ENCODE data around the gene RBM15. TPM values are rescaled to one million over a fixed set of nuclear protein-coding genes. Genes with fewer than 3 reads are reported as not detected.

The RBM15 gene
- total and polyA plus RNA-seq, 2 donors (not counting 1 experiment from before 2014, with no cell fraction given) = 23.7 to 97.7 TPM

DNA sequence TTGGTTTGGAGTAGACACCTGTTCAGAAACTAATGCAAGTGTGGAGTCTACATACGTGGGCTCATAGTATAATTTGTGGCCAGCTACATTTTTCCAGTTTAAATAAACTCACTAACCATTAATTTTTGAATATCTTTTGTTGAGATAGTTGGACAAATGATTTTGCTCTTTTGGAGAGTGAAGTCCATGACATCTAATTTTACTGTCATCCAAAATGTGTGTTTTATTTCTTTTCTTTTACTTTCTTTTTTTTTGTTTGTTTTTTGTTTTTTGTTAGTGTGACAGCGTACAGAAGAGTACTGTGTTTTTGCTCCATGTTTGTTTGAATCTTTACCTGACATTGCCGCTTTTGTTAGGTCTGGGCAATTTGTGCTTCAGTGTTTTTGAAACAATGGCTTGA lies 5.0 kb downstream of the RBM15 start:
- no peak overlapping the region for H2AFZ ChIP-seq (ENCODE audit: insufficient read depth, low read depth, low read length, poor library complexity, severe bottlenecking)
- H3K27ac Mint-ChIP-seq = no peak overlapping the region
- peaks cover 45 to 62% of the 10 kb centered on the region in 2 donors for H3K4me1 ChIP-seq (ENCODE audit: control insufficient read depth in 2 of 2, insufficient read depth in 2 of 2, low read length in 2 of 2)
- no peaks in the 10 kb centered on the region for H3K27me3 ChIP-seq (replicated peaks in 1 of 4; ENCODE audit: control extremely low read depth in 1 of 4, control insufficient read depth in 3 of 4, insufficient read depth in 4 of 4, low read length in 3 of 4)
- peak overlapping the region; percentile 79 for H3K4me3 Mint-ChIP-seq
- no peak overlapping the region for H3K4me3 ChIP-seq (ENCODE audit: control extremely low read depth in 1 of 5, extremely low read depth in 1 of 5, insufficient read depth in 1 of 5, low read depth in 2 of 5, low read length in 4 of 5)
- no peak overlapping the region for H3K9ac ChIP-seq (ENCODE audit: low read length)
- DNase-seq (no peak), ATAC-seq (ENCODE audit: low read depth) (no peak)
- H3K9me3 Mint-ChIP-seq (ENCODE audit: insufficient read depth) = no peaks in the 10 kb centered on the region
- H4K20me1 ChIP-seq (ENCODE audit: control insufficient read depth, insufficient read depth, low read length, poor library complexity, severe bottlenecking) = peaks cover 68% of the 10 kb centered on the region
- intact Hi-C loops (cut with micrococcal nuclease) = no loop called here
- H3K27me3 Mint-ChIP-seq = no peaks in the 10 kb centered on the region
- WGBS (ENCODE audit: insufficient coverage) = no CpG with 5 or more reads among the region's 3 CpGs
- H3K27ac ChIP-seq (ENCODE audit: low read length in 2 of 2) = peak overlapping the region in 1 of 2 donors; percentile 3
- peaks cover 84% of the 10 kb centered on the region for H3K4me1 Mint-ChIP-seq
- TF ChIP-seq CTCF (IDR thresholded peaks at IDR 0.05) = no peak
- no peak for TF ChIP-seq EZH2 (IDR thresholded peaks at IDR 0.05; ENCODE audit: borderline replicate concordance, insufficient read depth, low read depth, low read length, poor library complexity, severe bottlenecking)
- peaks cover 96% of the 10 kb centered on the region for H3K79me2 ChIP-seq (ENCODE audit: control insufficient read depth, insufficient read depth, low read length)
- peak overlapping the region; percentile 83 for H3K4me2 ChIP-seq (replicated peaks; ENCODE audit: low read depth, low read length, poor library complexity, severe bottlenecking)
- CTCF ChIA-PET = interaction anchor here (1.3 to 1.4 kb wide), 2 partner anchors 19 to 90 kb away, joined by 3 read pairs; no protein-coding TSS in a partner anchor
- H3K9me3 ChIP-seq (ENCODE audit: control extremely low read depth in 1 of 3, control insufficient read depth in 2 of 3, insufficient read depth in 1 of 3, low read length in 2 of 3) = no peaks in the 10 kb centered on the region
- H3K36me3 ChIP-seq (replicated peaks in 1 of 2; ENCODE audit: control extremely low read depth in 1 of 2, control insufficient read depth in 1 of 2, extremely low read depth in 1 of 2, insufficient read depth in 2 of 2, low read length in 1 of 2) = peaks cover 5 to 61% of the 10 kb centered on the region in 2 experiments
- POLR2A ChIA-PET = no interaction called here

GRCh38 chr1:110345480-110345879 lies 6.3 kb downstream of the RBM15 start:
- Mint-ChIP-seq H3K27me3 (no peaks in the 10 kb centered on the region), H3K9me3 (ENCODE audit: insufficient read depth) (no peaks in the 10 kb centered on the region), H3K4me1 (peaks cover 84% of the 10 kb centered on the region), H3K4me3 (peak overlapping the region; percentile 12), H3K27ac (no peak overlapping the region)
- H3K27ac ChIP-seq (ENCODE audit: low read length in 2 of 2) = no peak overlapping the region
- peaks cover 61% of the 10 kb centered on the region for H4K20me1 ChIP-seq (ENCODE audit: control insufficient read depth, insufficient read depth, low read length, poor library complexity, severe bottlenecking)
- H3K4me1 ChIP-seq (ENCODE audit: control insufficient read depth in 2 of 2, insufficient read depth in 2 of 2, low read length in 2 of 2) = peaks cover 41 to 65% of the 10 kb centered on the region in 2 donors
- peaks cover 98% of the 10 kb centered on the region for H3K79me2 ChIP-seq (ENCODE audit: control insufficient read depth, insufficient read depth, low read length)
- no peaks in the 10 kb centered on the region for H3K9me3 ChIP-seq (ENCODE audit: control extremely low read depth in 1 of 3, control insufficient read depth in 2 of 3, insufficient read depth in 1 of 3, low read length in 2 of 3)
- ChIA-PET POLR2A (no interaction called here), CTCF (interaction anchor here (1.1 to 1.7 kb wide), 2 partner anchors 39 to 63 kb away, joined by 3 to 7 read pairs; no protein-coding TSS in a partner anchor)
- H3K27me3 ChIP-seq (replicated peaks in 1 of 4; ENCODE audit: control extremely low read depth in 1 of 4, control insufficient read depth in 3 of 4, insufficient read depth in 4 of 4, low read length in 3 of 4) = no peaks in the 10 kb centered on the region
- no peak overlapping the region for H3K9ac ChIP-seq (ENCODE audit: low read length)
- TF ChIP-seq EZH2 (IDR thresholded peaks at IDR 0.05; ENCODE audit: borderline replicate concordance, insufficient read depth, low read depth, low read length, poor library complexity, severe bottlenecking) = no peak
- TF ChIP-seq CTCF (IDR thresholded peaks at IDR 0.05) = no peak
- ATAC-seq (ENCODE audit: low read depth) (no peak), DNase-seq (no peak)
- no peak overlapping the region for H3K4me3 ChIP-seq (ENCODE audit: control extremely low read depth in 1 of 5, extremely low read depth in 1 of 5, insufficient read depth in 1 of 5, low read depth in 2 of 5, low read length in 4 of 5)
- 73% methylated on average over 1 of the region's 3 CpGs for WGBS (ENCODE audit: insufficient coverage)
- no peak overlapping the region for H3K4me2 ChIP-seq (replicated peaks; ENCODE audit: low read depth, low read length, poor library complexity, severe bottlenecking)
- H2AFZ ChIP-seq (ENCODE audit: insufficient read depth, low read depth, low read length, poor library complexity, severe bottlenecking) = no peak overlapping the region
- intact Hi-C loops (cut with micrococcal nuclease) = no loop called here
- peaks cover 5 to 63% of the 10 kb centered on the region in 2 experiments for H3K36me3 ChIP-seq (replicated peaks in 1 of 2; ENCODE audit: control extremely low read depth in 1 of 2, control insufficient read depth in 1 of 2, extremely low read depth in 1 of 2, insufficient read depth in 2 of 2, low read length in 1 of 2)

All from B cell (primary cell).